ENCODE data around the gene MOB4.
"Not testable (repeated sequence)": the region's sequence is repeated elsewhere in the genome, so short reads cannot be mapped to it uniquely, and the experiment has no call there.

MOB4 gene

DNA sequence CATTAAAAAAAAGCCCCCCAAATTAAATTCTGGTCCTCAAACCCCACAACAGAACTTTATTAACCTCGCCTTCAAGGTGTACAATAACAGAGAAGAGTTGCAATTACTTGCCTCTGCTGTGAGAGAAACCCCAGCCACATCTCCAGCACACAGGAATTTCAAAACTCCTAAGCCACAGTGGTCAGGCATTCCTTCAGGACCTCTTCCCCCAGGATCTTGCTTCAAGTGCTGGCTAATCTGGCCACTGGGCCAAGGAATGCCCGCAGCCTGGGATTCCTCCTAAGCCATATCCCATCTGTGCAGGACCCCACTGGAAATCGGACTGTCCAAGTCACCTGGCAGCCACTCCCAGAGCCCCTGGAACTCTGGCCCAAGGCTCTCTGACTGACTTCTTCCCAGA lies 64.3 kb downstream of the MOB4 start:
- in situ Hi-C loops (cut with MboI; ENCODE audit: low sequenced_read_pairs): not testable (repeated sequence)

DNA sequence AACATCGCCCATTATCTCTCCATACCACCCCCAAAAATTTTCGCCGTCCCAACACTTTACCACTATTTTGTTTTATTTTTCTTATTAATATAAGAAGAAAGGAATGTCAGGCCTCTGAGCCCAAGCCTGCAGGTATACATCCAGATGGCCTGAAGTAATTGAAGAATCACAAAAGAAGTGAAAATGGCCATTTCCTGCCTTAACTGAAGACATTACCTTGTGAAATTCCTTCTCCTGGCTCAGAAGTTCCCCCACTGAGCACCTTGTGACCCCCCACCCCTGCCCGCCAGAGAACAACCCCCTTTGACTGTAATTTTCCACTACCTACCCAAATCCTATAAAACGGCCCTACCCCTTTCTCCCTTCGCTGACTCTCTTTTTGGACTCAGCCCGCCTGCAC lies 71.4 kb downstream of the MOB4 start:
- in situ Hi-C loops (cut with MboI; ENCODE audit: low sequenced_read_pairs): not testable (repeated sequence)

DNA sequence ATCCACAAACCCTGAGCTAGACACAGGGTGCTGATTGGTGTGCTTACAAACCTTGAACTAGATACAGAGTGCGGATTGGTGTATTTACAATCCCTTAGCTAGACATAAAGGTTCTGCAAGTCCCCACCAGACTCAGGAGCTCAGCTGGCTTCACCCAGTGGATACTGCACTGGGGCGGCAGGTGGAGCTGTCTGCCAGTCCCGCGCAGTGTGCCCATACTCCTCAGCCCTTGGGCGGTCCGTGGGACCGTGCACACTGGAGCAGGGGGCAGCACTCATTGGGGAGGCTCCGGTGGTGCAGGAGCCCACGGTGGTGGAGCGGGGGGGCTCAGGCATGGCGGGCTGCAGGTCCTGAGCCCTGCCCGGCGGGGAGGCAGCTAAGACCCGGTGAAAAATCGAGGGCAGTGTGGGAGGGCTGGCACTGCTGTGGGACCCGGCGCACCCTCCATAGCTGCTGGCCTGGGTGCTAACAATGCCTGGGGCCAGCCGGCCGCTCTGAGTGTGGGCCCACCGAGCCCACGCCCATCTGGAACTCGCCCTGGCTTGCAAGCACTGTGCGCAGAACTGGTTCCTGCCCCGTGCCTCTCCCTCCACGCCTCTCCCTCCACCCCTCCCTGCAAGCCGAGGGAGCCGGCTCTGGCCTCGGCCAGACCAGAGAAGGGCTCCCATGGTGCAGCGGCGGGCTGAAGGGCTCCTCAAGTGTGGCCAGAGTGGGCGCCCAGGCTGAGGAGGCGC lies 75.6 kb downstream of the MOB4 start:
- in situ Hi-C loops (cut with MboI; ENCODE audit: low sequenced_read_pairs): no loop called here

DNA sequence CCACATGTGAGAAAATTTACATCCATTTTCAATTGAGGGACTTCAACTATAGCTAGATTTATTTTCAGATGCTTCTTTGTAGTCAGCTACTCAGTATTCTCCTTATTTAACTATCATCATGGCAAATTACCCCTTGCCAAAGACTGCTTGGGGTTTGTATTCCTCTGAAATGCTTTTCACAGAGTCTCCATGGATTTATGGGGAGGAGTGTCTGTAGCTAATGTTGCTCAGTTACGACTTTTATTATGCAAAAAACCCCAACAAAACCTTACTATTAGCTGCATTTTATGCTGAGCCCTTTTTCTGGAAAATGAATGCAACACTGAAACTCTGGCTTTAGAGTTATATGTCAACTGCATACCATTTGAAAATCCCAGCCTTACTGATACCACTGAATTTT lies 80.9 kb downstream of the MOB4 start:
- in situ Hi-C loops (cut with MboI; ENCODE audit: low sequenced_read_pairs): no loop called here

DNA sequence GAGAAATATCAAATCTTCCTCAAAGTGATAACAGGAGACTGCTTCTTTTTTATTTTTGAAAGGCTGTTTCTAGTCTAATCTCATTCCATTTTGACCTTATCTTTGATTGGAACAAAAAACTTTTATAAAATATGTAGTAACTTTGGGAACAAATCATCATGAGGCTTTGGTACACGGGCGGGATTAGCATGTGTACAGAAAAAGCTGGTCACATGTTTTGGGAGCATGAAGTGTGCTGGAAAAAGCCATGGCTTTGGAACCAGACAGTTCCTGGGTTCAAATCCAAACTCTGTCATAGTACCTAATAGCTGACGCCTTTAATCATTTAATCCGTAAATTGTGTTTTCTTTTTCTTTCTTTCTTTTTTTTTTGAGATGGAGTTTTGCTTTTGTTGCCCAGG lies 81.3 kb downstream of the MOB4 start:
- in situ Hi-C loops (cut with MboI; ENCODE audit: low sequenced_read_pairs): no loop called here

DNA sequence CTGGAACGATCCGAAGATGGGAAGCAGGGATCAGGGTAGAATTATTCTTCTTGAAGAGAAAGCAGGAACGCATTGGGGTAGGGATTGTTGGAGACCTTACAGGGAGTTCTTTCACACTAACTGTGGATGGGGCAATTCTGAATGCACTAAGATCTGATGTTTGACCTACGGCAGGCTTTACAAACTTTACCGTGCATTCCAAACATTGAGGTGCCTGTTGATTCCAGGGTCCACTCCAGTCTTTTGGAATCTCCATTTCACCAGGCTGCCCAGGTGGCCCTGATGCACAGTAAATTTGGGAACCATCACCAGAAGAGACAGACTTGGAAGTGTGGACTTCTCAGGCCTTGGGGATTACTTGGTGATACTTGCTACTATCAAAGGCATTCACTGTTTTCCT lies 82.6 kb downstream of the MOB4 start:
- in situ Hi-C loops (cut with MboI; ENCODE audit: low sequenced_read_pairs): no loop called here

DNA sequence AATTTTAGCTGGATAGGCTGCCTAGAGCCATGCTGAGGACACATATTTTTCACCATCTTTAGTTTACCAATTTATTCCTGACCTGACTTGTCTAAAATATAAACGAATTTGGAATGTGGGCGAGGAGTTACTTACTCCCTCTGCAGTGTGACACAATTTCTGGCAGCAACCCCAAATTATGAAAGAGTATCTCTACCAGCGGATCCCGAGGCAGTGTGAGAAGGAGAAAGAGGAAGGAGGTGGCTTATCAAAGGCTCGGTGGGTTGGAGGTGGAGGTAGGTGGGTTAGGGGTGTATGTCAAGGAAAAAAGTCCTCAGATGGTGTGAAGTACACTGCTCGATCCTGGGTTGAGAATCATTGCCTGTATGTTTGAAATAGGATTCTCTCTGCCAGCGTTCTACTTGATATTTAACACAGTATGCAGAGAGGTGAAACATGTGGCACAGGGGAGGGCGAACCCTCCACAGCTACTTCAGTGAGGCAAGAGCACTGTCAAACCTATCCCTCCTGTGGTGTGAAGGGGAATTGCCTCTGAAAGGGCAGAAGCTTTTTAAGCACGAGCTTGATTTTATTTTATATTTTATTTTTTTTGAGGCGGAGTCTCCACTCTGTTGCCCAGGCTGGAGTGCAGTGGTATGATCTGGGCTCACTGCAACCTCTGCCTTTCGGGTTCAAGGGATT lies 83.6 kb downstream of the MOB4 start:
- in situ Hi-C loops (cut with MboI; ENCODE audit: low sequenced_read_pairs): no loop called here

DNA sequence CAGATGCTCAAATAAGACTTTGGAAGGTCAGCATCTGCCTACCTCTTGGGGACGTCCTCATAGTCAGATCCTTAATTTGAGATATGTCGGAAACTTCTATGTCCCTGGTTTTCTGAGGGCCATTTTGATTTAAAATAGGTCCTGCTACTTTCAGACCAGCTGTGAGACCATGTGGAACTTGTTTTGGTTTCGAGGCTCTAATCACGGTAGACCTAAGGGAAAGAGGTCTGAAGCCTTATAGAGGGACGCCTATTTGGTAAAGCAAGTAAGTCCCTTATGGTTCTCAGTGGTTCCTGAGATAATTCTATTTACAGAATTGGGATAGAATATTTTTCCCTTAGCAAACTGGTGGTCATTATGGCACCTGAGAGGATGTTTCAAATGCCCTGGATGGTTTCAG lies 84.4 kb downstream of the MOB4 start:
- in situ Hi-C loops (cut with MboI; ENCODE audit: low sequenced_read_pairs): no loop called here

DNA sequence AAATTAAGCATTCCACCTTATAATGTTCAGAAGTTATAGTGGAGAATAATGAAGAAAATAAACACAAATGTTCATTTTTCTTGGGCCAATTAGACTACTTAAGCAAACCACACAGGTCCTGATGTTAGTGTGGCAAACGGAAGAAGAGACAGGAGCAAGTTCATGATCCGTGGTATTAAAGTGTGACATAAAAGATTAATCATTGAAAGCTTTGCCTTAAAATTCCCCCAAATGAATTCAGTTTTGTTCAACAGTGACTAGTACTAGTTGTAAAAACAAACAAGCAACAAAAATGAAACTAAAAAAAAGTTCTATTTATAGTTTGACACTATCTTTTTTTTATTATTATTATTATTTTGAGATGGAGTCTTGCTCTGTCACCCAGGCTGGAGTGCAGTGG lies 85.9 kb downstream of the MOB4 start:
- in situ Hi-C loops (cut with MboI; ENCODE audit: low sequenced_read_pairs): no loop called here
